GM12878 (cell line): ENCODE measurements around the gene FGF14. TPM values are rescaled to one million over a fixed set of nuclear protein-coding genes. Genes with fewer than 3 reads are reported as not detected.

ENCODE experiments used
- ATAC-seq: fragments of 200-7000 bp; cut with Tn5 transposase; 3 replicates; pipeline ENCODE4 v1.9.1; 2020; ENCODE audit warnings: mild to moderate bottlenecking, moderate library complexity
- BruUV-seq: library from RNA; stranded (reverse); fragments of 400-500 nt; replicated peaks from 2 replicates; lab custom pipeline; 2021; lab: Mats Ljungman, UMichigan
- CTCF ChIA-PET: fragments of 300-600 bp; sonication (Branson Sonifier 250); formaldehyde crosslinking; extraction: SDS; loops from one replicate; lab custom pipeline; 2021; ENCODE audit warnings: inconsistent platforms; lab: Yijun Ruan, JAX
- POLR2A ChIA-PET: fragments of 350-600 bp; formaldehyde crosslinking; extraction: SDS; loops from one replicate; lab custom pipeline; 2021; ENCODE audit warnings: inconsistent platforms; lab: Charles Lee
- RAD21 ChIA-PET: fragments of 300-600 bp; sonication (Branson Sonifier 250); formaldehyde crosslinking; loops from one replicate; lab custom pipeline; 2023; ENCODE audit warnings: antibody characterized with exemption; ENCODE audit not compliant: unreplicated experiment; lab: Charles Lee
- SMC1A ChIA-PET: fragments of 300-600 bp; sonication (Branson Sonifier 250); formaldehyde crosslinking; loops from one replicate; lab custom pipeline; 2023; ENCODE audit not compliant: unreplicated experiment, uncharacterized antibody; lab: Charles Lee
- DNase-seq: peaks from one replicate; pipeline ENCODE4 v3.0.0-alpha.2; 2011; ENCODE audit warnings: low read depth, low spot score
- FAIRE-seq: peaks from 3 replicates; lab custom pipeline; 2011; peaks lifted over from hg19 to GRCh38; lab: Jason Lieb, UNC
- H2AFZ ChIP-seq: 2 replicates; pipeline ENCODE4 v1.6.0; 2011; ENCODE audit warnings: low read depth, low read length, control low read depth; ENCODE audit not compliant: control insufficient read depth
- H3K27ac ChIP-seq: 2 replicates; pipeline ENCODE4 v1.5.1; 2011; ENCODE audit warnings: control low read depth; ENCODE audit not compliant: control insufficient read depth, insufficient read depth
- H3K27me3 ChIP-seq, 2 experiments: replicated peaks in 1 of 2; 2 replicates each; pipeline versions ENCODE4 v1.6.0 to v1.6.1; 2011; ENCODE audit warnings: low read length in 1 of 2; ENCODE audit not compliant: control insufficient read depth in 2 of 2, insufficient read depth in 2 of 2
- H3K36me3 ChIP-seq, 2 experiments: 2 replicates each; pipeline ENCODE4 v1.5.1; 2011; ENCODE audit warnings: low read length in 1 of 2; ENCODE audit not compliant: control insufficient read depth in 2 of 2, insufficient read depth in 2 of 2
- H3K4me1 ChIP-seq: 2 replicates; pipeline ENCODE4 v1.6.1; 2011; ENCODE audit warnings: mild to moderate bottlenecking, low read length, moderate library complexity, mixed read lengths; ENCODE audit not compliant: control insufficient read depth, insufficient read depth
- H3K4me2 ChIP-seq: 2 replicates; pipeline ENCODE4 v1.6.0; 2011; ENCODE audit warnings: control low read depth; ENCODE audit not compliant: control insufficient read depth, insufficient read depth
- H3K4me3 ChIP-seq: fragments of 200-600 bp; sonication (generic); 2 replicates; pipeline ENCODE4 v1.5.1; 2016
- H3K79me2 ChIP-seq: 2 replicates; pipeline ENCODE4 v1.6.0; 2011; ENCODE audit warnings: low read length; ENCODE audit not compliant: control insufficient read depth, insufficient read depth
- H3K9ac ChIP-seq: 2 replicates; pipeline ENCODE4 v1.8.0; 2011; ENCODE audit warnings: low read length, control low read depth, mixed read lengths; ENCODE audit not compliant: control insufficient read depth, insufficient read depth
- H3K9me3 ChIP-seq: replicated peaks from 3 replicates; pipeline ENCODE4 v1.5.1; 2011; ENCODE audit warnings: mild to moderate bottlenecking, low read length; ENCODE audit not compliant: control insufficient read depth, insufficient read depth
- H4K20me1 ChIP-seq: 2 replicates; pipeline ENCODE4 v1.6.0; 2011; ENCODE audit not compliant: control insufficient read depth, insufficient read depth
- BCL11A ChIP-seq: IDR thresholded peaks from 2 replicates; pipeline ENCODE4 v1.6.1; 2011; ENCODE audit warnings: low read depth, low read length
- REST ChIP-seq: IDR thresholded peaks from 2 replicates; pipeline ENCODE4 v1.6.1; 2012; ENCODE audit warnings: mild to moderate bottlenecking, low read depth, low read length
- SIX5 ChIP-seq: IDR thresholded peaks from 2 replicates; pipeline ENCODE4 v1.6.1; 2011; ENCODE audit warnings: mild to moderate bottlenecking, low read depth, low read length, moderate library complexity; ENCODE audit not compliant: severe bottlenecking
- SUPT20H ChIP-seq: IDR thresholded peaks from 2 replicates; pipeline ENCODE4 v1.6.1; 2011; ENCODE audit warnings: low read depth, mild to moderate bottlenecking, low read length, moderate library complexity, borderline replicate concordance; ENCODE audit not compliant: control insufficient read depth
- WGBS: methylation state at CpG from one replicate; pipeline ENCODE4 v1.1.6; 2016; ENCODE audit warnings: low lambda C conversion rate; ENCODE audit not compliant: insufficient replicate concordance, insufficient coverage; ENCODE audit errors: missing lambda C conversion rate; 5-methylcytosine and 5-hydroxymethylcytosine counted together
- in situ Hi-C: fragments of 300-500 bp; cut with MboI; formaldehyde crosslinking; loops from 9 replicates; pipeline ENCODE4 v1.14.3; 2018; ENCODE audit warnings: mixed read lengths
- intact Hi-C: fragments of 100-400 bp; cut with micrococcal nuclease; formaldehyde crosslinking; loops from one replicate; pipeline ENCODE4 v1.14.2; 2022; ENCODE audit not compliant: unreplicated experiment
- polyA plus RNA-seq, 11 experiments: library from polyadenylated mRNA; depleted of rRNA in 4 of 11; unstranded in 6 of 11; stranded (reverse) in 5 of 11; fragments of >200 nt; fragmentation: Nextera tagmentation in 4 of 11; fragmentation: Illumina TruSeq in 1 of 11; extraction: Ambion mirVana in 4 of 11; extraction: Trizol in 1 of 11; gene quantifications; 1 replicate in 1 of 11; 2 replicates in 10 of 11; pipeline versions ENCODE4 v1.2.1 to v1.2.3, GENCODE V29; 2011 to 2016; ENCODE audit warnings: inconsistent platforms in 2 of 11, missing spikeins in 2 of 11, low read depth in 1 of 11
- total RNA-seq, 4 experiments: library from RNA; depleted of rRNA in 3 of 4; stranded (reverse); fragments of >200 nt in 3 of 4; fragmentation: Illumina TruSeq in 1 of 4; extraction: Trizol in 1 of 4; gene quantifications; 2 replicates each; pipeline versions ENCODE4 v1.2.1 to v1.2.3, GENCODE V29; 2013 to 2021
- TF ChIP-seq, protein P1 (sequence below): fragments of 450-650 bp; IDR thresholded peaks from 2 replicates; pipeline ENCODE4 v1.6.1; 2017; ENCODE audit warnings: antibody characterized with exemption, mild to moderate bottlenecking, moderate library complexity

FGF14 gene
- total and polyA plus RNA-seq, 10 of the 15 experiments (the other 5 are each of a cell fraction or from before 2014, with no cell fraction given): under 0.01 to 0.44 (median 0.04) TPM

GRCh38 chr13:101989798-101990350 lies 412.0 kb downstream of the FGF14 start:
- no peaks in the 10 kb centered on the region for H3K4me1 ChIP-seq
- ChIA-PET POLR2A (no interaction called here), CTCF (no interaction called here), SMC1A (no interaction called here), RAD21 (no interaction called here)
- FAIRE-seq (no peak), DNase-seq (no peak), ATAC-seq (no peak)
- H2AFZ ChIP-seq: no peak overlapping the region
- no peak overlapping the region for H3K9ac ChIP-seq
- no peaks in the 10 kb centered on the region for H3K36me3 ChIP-seq
- H3K27me3 ChIP-seq: no peaks in the 10 kb centered on the region
- no peak overlapping the region for H3K27ac ChIP-seq
- TF ChIP-seq SUPT20H: no peak
- TF ChIP-seq, protein P1, sequence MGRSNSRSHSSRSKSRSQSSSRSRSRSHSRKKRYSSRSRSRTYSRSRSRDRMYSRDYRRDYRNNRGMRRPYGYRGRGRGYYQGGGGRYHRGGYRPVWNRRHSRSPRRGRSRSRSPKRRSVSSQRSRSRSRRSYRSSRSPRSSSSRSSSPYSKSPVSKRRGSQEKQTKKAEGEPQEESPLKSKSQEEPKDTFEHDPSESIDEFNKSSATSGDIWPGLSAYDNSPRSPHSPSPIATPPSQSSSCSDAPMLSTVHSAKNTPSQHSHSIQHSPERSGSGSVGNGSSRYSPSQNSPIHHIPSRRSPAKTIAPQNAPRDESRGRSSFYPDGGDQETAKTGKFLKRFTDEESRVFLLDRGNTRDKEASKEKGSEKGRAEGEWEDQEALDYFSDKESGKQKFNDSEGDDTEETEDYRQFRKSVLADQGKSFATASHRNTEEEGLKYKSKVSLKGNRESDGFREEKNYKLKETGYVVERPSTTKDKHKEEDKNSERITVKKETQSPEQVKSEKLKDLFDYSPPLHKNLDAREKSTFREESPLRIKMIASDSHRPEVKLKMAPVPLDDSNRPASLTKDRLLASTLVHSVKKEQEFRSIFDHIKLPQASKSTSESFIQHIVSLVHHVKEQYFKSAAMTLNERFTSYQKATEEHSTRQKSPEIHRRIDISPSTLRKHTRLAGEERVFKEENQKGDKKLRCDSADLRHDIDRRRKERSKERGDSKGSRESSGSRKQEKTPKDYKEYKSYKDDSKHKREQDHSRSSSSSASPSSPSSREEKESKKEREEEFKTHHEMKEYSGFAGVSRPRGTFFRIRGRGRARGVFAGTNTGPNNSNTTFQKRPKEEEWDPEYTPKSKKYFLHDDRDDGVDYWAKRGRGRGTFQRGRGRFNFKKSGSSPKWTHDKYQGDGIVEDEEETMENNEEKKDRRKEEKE: no peak
- no peak for TF ChIP-seq SIX5
- WGBS: 11% methylated on average over 5 of the region's 5 CpGs
- no peak overlapping the region for H3K4me2 ChIP-seq
- no peaks in the 10 kb centered on the region for H3K79me2 ChIP-seq
- no peaks in the 10 kb centered on the region for H3K9me3 ChIP-seq
- intact Hi-C loops: no loop called here
- no TSS peak for BruUV-seq
- H4K20me1 ChIP-seq: no peaks in the 10 kb centered on the region
- no peak overlapping the region for H3K4me3 ChIP-seq
- in situ Hi-C loops: no loop called here

DNA sequence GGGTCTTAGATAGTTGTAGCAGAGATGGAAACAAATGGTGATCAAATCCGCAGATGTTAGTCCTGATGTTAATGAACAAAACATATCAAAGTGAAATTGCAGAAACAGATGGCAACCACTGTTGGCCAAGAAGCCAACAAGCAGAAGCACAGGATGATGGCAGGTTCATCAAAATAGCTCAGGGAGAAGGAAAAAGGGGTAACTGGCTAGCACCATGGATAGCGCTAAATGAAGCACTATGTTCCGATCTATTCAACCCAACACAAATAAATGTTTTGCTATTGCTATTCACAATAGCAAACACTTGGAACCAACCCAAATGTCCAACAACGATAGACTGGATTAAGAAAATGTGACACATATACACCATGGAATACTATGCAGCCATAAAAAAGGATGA lies 413.7 kb downstream of the FGF14 start:
- RAD21 ChIA-PET: no interaction called here
- Histone ChIP-seq H3K4me1 (no peaks in the 10 kb centered on the region), H3K27me3 (no peaks in the 10 kb centered on the region), H3K4me2 (no peak overlapping the region), H4K20me1 (no peaks in the 10 kb centered on the region), H3K9me3 (no peaks in the 10 kb centered on the region), H3K36me3 (no peaks in the 10 kb centered on the region), H3K27ac (no peak overlapping the region), H3K9ac (no peak overlapping the region), H3K79me2 (no peaks in the 10 kb centered on the region), H3K4me3 (no peak overlapping the region), H2AFZ (no peak overlapping the region)
- in situ Hi-C loops: no loop called here
- SMC1A ChIA-PET: no interaction called here
- DNase-seq (no peak), FAIRE-seq (no peak)
- CTCF ChIA-PET: no interaction called here
- no TSS peak for BruUV-seq
- POLR2A ChIA-PET: no interaction called here
- WGBS: 70% methylated on average over 4 of the region's 4 CpGs
- intact Hi-C loops: no loop called here
- TF ChIP-seq REST (peak; percentile 56; the same call in 1 of the 2 replicates), BCL11A (no peak)
- TF ChIP-seq, all 136 proteins: peak for 1
- no peak for ATAC-seq
